Ecto neural progenitor cell (in vitro differentiated cells): Measurements from ENCODE around the gene ADPRH.
A peak's percentile ranks its signal among the peaks of the same experiment; 100 is the strongest.

Experiments
- DNase-seq: peaks from one replicate; pipeline ENCODE4 v3.0.0-alpha.2; 2018; ENCODE audit warnings: low spot score

The ADPRH gene

DNA sequence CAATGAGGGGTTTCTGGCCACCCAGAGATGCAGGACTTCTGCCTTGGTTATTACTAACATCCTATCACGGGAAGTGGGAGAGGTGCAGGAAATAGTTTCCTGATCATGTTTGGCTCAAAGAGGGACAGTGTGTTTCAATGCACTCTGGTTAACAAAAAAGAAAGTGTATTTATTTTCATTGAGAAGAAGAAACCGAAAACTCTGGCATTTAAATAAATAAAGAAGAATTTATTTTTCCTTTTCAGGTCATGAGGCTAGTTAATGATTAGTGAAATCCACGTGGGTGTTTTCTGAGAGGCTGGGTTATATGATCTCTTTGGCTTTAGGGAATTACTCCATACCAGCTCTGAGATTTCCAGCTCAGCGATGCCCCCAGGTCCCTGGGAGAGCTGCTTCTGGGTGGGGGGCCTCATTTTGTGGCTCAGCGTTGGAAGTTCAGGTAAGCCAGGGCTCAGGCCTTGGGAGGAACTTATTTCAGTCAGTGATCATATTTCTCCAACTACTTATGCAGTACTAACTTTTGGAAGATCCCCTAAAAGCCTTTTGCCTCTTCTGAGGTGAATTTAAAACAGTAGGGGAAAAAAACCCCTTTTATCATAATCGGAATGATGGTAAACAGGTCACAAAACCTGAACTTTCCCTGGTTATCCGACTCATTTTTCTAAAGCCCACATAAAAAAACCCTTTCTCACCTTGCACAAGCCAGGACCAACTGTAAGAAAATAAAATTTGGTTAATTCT lies 18.4 kb downstream of the ADPRH start, which contains the start of gene PLA1A:
Gene PLA1A (plus strand): TSS at position 338 of the 741 bp plus-strand sequence. CDS start 29 bp downstream, at position 367.
- DNase-seq, result no peak

DNA sequence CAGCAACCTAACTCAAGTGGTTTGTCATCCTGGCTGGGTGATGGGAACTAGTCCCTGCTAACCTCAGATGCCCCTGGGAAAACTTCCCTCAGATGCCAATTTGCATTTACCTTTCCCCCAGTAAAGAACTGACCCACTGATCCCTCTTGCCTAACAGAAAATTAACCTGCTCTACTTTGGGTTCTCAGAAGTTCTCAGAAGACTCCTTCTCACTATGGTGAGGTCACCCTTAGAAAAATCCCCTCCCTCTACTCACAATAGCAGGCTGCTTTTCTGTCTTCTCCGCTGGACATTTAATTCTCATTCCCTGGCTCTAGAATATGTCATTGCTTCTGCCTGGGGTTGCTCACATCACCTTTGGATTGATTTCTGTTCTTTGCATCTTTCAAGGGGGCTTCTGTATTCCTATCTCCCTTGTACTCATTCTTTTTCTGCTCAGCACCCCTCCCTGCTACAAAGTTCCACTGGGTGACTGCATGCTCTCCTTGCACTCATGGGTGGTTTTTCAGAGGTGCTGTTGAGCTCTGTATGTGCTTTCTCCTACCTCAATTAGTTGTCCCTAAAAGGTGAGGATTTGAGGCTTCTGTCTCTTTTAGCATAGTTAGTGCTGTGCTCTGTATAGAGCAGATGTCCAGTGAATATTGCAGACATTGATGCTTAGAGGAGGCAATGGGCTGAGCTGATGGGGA lies 19.3 kb downstream of the ADPRH start:
- no peak for DNase-seq

DNA sequence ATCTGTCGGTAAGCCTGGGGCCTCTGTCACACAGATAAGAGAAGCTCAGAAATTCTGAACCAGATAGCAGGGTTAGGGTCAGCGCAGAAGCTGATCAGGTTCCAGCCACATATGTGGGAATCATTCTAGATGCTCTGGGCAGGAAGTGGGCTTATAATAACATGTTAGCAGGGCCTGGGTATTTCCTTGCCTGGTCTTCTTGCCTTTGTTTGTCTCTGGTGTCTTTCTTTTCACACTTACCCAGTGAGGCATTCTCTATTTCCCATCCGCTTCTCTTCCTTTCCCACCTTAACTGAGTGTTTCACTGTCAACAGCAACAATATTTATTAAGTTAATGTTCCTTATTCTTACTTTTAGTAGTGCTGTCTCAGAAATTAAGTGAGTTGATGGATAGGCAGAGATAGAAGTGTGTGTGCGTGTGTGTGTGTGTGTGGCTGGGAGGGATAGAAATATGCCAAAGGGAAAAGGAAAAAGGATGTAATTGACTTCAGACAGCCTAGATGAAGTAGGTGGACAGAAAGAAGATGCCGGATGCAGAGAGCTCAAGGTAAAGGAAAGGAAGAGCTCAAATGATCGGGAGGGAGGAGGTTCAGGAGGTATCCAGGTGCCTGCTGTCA lies 20.4 kb downstream of the ADPRH start:
- DNase-seq, result no peak

GRCh38 chr3:119600732-119601131 lies 21.4 kb downstream of the ADPRH start:
- peak; percentile 67 for DNase-seq

- DNase-seq, result no peak
Measured at GRCh38 chr3:119601154-119601553, 21.9 kb downstream of the ADPRH start.

DNA sequence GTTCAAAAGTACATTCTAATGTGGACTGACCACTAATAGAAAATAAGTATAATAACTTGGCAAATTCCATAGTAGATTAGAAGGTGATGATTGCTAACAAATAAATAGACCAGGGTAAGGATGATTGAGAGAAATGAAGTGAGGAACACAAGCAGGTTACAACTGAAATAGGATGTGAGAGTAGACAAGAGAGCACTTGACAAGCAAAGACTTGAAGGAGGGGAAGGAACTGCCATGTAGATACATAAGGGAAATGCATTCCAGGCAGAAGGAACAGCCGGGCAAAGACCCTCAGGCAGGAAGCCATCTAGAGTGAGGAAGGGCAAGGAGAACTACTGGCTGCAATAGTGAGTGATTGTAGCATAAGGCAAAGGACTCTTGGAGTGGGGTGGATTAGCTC lies 23.4 kb downstream of the ADPRH start:
- DNase-seq, result no peak

DNA sequence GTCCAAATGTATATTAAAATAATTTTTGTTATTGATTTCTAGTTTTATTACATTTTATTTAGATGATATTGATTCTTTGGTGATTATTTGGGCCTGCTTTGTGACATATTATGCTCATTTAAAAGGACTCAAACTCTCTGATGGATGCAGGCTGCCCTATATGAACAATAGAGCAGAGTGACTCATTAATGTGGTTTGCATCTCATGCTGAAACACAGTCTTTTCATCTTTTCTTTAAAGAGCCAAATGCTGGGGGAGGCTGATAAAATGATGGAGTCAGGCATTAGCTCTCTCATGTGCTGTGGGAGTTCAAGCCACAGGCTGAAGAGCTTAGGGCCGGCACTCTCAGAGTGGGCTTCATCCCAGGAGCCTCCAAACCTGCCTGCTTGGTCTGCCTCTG lies 25.6 kb downstream of the ADPRH start:
- no peak for DNase-seq

DNA sequence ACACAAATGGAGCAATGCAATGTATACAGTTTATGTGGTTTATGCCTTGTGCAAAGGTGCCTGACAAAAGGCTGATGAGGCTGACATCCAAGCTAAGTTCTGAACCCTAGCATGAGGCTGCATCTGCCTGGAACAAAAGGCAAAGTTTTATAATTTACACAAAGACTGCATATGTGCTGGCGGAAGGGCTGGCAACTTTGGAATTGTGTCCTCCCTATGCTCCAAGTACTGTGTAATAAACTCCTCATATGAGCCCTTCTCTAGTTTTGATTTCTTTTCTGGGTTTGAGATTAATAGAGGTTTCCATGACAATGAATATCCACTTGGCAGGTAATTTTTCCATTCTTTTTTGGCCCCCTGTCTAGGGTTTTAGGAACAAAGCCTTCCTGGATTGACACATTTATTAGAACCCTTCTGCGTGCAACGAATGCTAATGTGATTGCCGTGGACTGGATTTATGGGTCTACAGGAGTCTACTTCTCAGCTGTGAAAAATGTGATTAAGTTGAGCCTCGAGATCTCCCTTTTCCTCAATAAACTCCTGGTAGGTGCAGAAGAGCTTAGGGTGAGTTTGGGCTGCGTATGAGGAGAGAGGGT lies 29.2 kb downstream of the ADPRH start:
- DNase-seq, result no peak

- no peak for DNase-seq
Measured at GRCh38 chr3:119609301-119609700, 30.0 kb downstream of the ADPRH start.

DNA sequence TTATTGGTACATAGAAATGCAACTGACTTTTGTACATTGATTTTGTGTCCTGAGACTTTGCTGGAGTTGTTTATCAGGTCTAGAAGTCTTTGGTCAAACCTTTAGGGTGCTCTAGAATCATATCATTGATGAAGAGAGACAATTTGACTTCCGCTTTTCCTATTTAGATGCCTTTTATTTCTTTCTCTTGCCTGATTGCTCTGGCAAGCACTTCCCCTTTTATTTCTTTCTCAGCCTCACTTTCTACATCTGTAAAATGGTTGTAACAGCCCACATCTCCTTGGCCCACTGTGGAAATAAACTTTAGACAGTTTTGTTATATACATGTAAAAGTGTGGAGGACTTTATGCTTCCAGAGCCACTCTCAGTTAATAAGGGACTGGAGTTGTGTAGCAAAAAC lies 32.4 kb downstream of the ADPRH start:
- DNase-seq, result no peak

- no peak for DNase-seq
Measured at GRCh38 chr3:119613201-119613600, 33.9 kb downstream of the ADPRH start.

DNA sequence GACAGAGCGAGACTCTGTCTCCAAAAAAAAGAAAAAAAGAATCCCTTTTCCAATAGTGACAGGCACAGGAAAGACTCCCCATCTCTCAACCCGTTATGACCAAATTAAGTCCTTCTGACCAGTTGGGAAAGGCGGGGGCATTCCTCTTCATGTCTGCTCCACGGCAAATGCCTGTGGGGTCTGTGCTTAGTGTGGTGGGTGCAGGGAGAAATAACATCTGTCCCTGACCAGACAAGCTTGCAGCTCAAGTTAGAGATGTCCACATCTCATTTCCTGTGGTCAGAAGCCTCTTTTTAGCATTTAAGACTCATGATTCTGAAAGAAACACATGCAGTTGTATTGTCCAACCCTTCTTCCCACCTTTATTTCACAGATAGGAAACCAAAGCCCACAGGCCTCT lies 34.6 kb downstream of the ADPRH start:
- DNase-seq, result no peak

GRCh38 chr3:119616056-119616455 lies 36.8 kb downstream of the ADPRH start:
- DNase-seq, result no peak

DNA sequence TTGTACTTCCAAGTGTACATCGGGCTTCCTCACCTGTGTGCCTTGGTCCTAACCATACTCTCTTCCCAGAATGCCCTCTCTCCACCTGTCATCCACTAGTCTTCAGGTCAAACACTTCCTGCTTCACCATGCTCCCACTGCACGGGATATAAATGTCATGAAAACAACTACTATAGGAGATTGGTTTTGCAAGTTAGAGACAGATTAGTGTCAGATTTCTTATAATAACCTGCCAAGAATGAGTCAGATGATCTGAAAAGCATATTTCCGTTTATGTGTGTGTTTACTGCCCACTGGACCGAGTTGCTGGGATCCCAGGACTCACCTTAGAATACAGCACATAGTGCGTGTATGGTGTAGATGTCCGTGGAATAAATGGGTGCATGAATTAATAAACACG lies 39.8 kb downstream of the ADPRH start:
- no peak for DNase-seq

DNA sequence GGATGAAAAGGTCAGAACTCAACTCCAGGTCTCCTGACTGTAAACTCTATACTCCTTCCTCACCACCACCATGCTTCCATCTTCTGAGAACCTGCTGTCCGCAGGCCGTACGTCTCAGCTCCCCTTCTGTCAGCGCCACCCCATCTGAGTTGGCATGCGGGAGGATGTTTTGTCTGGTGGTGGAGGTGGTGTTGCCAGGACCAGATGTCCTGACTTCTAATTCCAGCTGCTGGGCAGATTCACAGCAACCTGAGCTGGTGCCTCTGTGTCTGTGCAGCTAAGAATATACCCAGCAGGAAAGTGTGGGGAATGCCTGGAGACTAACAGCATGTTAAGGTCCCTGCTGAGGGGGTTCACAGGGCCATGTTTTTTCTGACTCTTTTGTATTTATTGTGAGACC lies 41.6 kb downstream of the ADPRH start:
- no peak for DNase-seq

DNA sequence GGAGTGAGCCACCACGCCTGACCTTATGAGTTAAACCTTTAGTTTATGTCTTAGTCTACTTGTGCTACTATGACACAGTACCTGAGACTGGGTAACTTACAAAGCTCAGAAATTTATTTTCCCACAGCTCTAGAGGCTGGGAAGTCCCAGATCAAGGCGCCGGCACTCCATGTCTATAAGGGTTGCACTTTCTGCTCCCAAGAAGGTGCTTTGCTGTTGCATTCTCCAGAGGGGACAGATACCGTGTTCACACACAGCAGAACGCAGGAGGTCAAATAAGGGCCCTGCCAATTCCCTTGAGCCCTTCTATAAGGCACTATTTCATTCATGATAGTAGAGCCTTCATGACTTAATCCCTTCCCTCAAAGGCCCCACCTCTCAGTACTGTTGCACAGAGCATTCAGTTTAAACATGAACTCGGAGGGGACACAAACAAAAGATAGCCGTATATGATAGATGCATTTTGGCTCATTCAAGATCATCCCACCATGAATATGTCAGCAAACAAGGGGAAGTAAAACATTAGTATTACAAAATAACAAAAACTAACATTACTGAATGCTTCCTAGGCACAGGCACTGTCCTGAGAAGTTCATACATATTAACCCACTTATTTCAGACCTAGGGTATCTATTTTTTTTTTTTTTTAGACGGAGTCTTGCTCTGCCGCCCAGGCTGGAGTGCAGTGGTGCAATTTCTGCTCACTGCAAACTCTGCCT lies 44.9 kb downstream of the ADPRH start:
- DNase-seq, result no peak

GRCh38 chr3:119625451-119626153 lies 46.3 kb downstream of the ADPRH start:
- no peak for DNase-seq

- no peak for DNase-seq
Measured at GRCh38 chr3:119626196-119626595, 46.9 kb downstream of the ADPRH start.

DNA sequence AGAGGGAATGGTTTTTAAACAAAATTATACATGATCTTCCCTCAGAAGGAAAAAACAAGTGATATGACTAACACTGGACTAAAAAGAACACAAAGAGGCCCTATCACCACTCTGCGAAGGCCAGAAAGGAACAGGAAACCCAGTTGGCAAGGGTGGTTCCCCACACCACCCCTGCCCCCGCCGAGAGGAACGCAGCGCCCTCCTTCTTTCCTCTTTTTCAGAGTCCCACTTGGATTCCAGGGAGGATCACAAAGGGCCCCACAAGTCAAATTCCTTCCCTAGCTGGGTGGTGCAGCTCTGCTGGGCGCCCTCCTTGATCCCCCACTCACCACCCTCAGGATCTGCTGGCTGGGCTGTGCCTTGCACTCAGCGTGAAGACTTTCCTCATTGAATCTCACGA lies 48.2 kb downstream of the ADPRH start:
- no peak for DNase-seq

GRCh38 chr3:119628390-119628789 lies 49.1 kb downstream of the ADPRH start:
- no peak for DNase-seq

DNA sequence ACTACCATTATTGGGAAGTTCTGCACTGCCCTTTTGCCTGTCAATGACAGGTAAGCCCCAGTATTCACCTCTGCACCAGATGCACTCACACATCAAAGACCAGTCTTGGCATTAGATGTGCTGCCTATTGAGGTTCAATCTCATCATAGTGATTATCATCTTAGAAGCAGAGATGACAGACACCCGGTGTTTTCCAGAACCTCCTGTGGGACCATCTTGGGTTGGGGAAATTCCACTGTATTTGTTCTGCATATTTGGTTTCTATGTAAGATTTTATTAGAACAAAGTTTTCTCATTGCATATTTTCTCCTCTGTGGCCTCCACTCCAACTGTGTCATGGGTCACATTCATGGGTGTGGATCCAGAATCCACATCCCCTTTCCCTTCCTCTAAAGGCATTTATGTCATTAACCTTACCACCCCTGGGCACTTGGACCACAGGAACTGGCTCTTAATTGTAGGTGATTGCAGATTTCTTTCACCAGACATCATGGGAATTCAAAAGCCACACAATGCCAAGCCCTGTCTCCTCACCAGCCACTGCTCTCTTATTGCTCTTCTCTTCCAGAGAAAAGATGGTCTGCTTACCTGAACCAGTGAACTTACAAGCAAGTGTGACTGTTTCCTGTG lies 49.6 kb downstream of the ADPRH start:
- DNase-seq, result no peak
